GM12878 (cell line): ENCODE results near the gene HOXB3. TPM values are rescaled to one million over a fixed set of nuclear protein-coding genes. Genes with fewer than 3 reads are reported as not detected.

Experiments
- ATAC-seq: fragments of 200-7000 bp; cut with Tn5 transposase; 3 replicates; pipeline ENCODE4 v1.9.1; 2020; ENCODE audit warnings: mild to moderate bottlenecking, moderate library complexity
- BruUV-seq: library from RNA; stranded (reverse); fragments of 400-500 nt; replicated peaks from 2 replicates; lab custom pipeline; 2021; lab: Mats Ljungman, UMichigan
- CTCF ChIA-PET: fragments of 300-600 bp; sonication (Branson Sonifier 250); formaldehyde crosslinking; extraction: SDS; loops from one replicate; lab custom pipeline; 2021; ENCODE audit warnings: inconsistent platforms; lab: Yijun Ruan, JAX
- POLR2A ChIA-PET: fragments of 350-600 bp; formaldehyde crosslinking; extraction: SDS; loops from one replicate; lab custom pipeline; 2021; ENCODE audit warnings: inconsistent platforms; lab: Charles Lee
- RAD21 ChIA-PET: fragments of 300-600 bp; sonication (Branson Sonifier 250); formaldehyde crosslinking; loops from one replicate; lab custom pipeline; 2023; ENCODE audit warnings: antibody characterized with exemption; ENCODE audit not compliant: unreplicated experiment; lab: Charles Lee
- SMC1A ChIA-PET: fragments of 300-600 bp; sonication (Branson Sonifier 250); formaldehyde crosslinking; loops from one replicate; lab custom pipeline; 2023; ENCODE audit not compliant: unreplicated experiment, uncharacterized antibody; lab: Charles Lee
- DNase-seq: peaks from one replicate; pipeline ENCODE4 v3.0.0-alpha.2; 2011; ENCODE audit warnings: low read depth, low spot score
- FAIRE-seq: peaks from 3 replicates; lab custom pipeline; 2011; peaks lifted over from hg19 to GRCh38; lab: Jason Lieb, UNC
- H2AFZ ChIP-seq: 2 replicates; pipeline ENCODE4 v1.6.0; 2011; ENCODE audit warnings: low read depth, low read length, control low read depth; ENCODE audit not compliant: control insufficient read depth
- H3K27ac ChIP-seq: 2 replicates; pipeline ENCODE4 v1.5.1; 2011; ENCODE audit warnings: control low read depth; ENCODE audit not compliant: control insufficient read depth, insufficient read depth
- H3K27me3 ChIP-seq, 2 experiments: replicated peaks in 1 of 2; 2 replicates each; pipeline versions ENCODE4 v1.6.0 to v1.6.1; 2011; ENCODE audit warnings: low read length in 1 of 2; ENCODE audit not compliant: control insufficient read depth in 2 of 2, insufficient read depth in 2 of 2
- H3K36me3 ChIP-seq, 2 experiments: 2 replicates each; pipeline ENCODE4 v1.5.1; 2011; ENCODE audit warnings: low read length in 1 of 2; ENCODE audit not compliant: control insufficient read depth in 2 of 2, insufficient read depth in 2 of 2
- H3K4me1 ChIP-seq: 2 replicates; pipeline ENCODE4 v1.6.1; 2011; ENCODE audit warnings: mild to moderate bottlenecking, low read length, moderate library complexity, mixed read lengths; ENCODE audit not compliant: control insufficient read depth, insufficient read depth
- H3K4me2 ChIP-seq: 2 replicates; pipeline ENCODE4 v1.6.0; 2011; ENCODE audit warnings: control low read depth; ENCODE audit not compliant: control insufficient read depth, insufficient read depth
- H3K4me3 ChIP-seq: fragments of 200-600 bp; sonication (generic); 2 replicates; pipeline ENCODE4 v1.5.1; 2016
- H3K79me2 ChIP-seq: 2 replicates; pipeline ENCODE4 v1.6.0; 2011; ENCODE audit warnings: low read length; ENCODE audit not compliant: control insufficient read depth, insufficient read depth
- H3K9ac ChIP-seq: 2 replicates; pipeline ENCODE4 v1.8.0; 2011; ENCODE audit warnings: low read length, control low read depth, mixed read lengths; ENCODE audit not compliant: control insufficient read depth, insufficient read depth
- H3K9me3 ChIP-seq: replicated peaks from 3 replicates; pipeline ENCODE4 v1.5.1; 2011; ENCODE audit warnings: mild to moderate bottlenecking, low read length; ENCODE audit not compliant: control insufficient read depth, insufficient read depth
- H4K20me1 ChIP-seq: 2 replicates; pipeline ENCODE4 v1.6.0; 2011; ENCODE audit not compliant: control insufficient read depth, insufficient read depth
- CBFB ChIP-seq: IDR thresholded peaks from 2 replicates; pipeline ENCODE4 v1.6.1; 2016; ENCODE audit warnings: antibody characterized with exemption, low read depth
- EGR1 ChIP-seq, 2 experiments: IDR thresholded peaks; 1 replicate in 1 of 2; 2 replicates in 1 of 2; pipeline ENCODE4 v1.6.1; 2011 to 2012; ENCODE audit warnings: low read depth in 2 of 2, low read length in 2 of 2, borderline replicate concordance in 1 of 2, mild to moderate bottlenecking in 1 of 2, moderate library complexity in 1 of 2
- HCFC1 ChIP-seq: fragments of 150-350 bp; IDR thresholded peaks from 2 replicates; pipeline ENCODE4 v1.6.1; 2014; ENCODE audit warnings: low read length
- NR2F1 ChIP-seq: fragments of 450-650 bp; conservative IDR thresholded peaks from 2 replicates; pipeline ENCODE4 v1.6.1; 2017; ENCODE audit warnings: mild to moderate bottlenecking
- PAX8 ChIP-seq: fragments of 450-650 bp; IDR thresholded peaks from 2 replicates; pipeline ENCODE4 v1.6.1; 2017; ENCODE audit warnings: mild to moderate bottlenecking, moderate library complexity
- RAD51 ChIP-seq: fragments of 450-650 bp; IDR thresholded peaks from 2 replicates; pipeline ENCODE4 v1.6.1; 2016; ENCODE audit warnings: moderate library complexity, mild to moderate bottlenecking, inconsistent platforms
- ZNF217 ChIP-seq: fragments of 450-650 bp; IDR thresholded peaks from 2 replicates; pipeline ENCODE4 v1.6.1; 2017; ENCODE audit warnings: antibody characterized with exemption, mild to moderate bottlenecking
- WGBS: methylation state at CpG from one replicate; pipeline ENCODE4 v1.1.6; 2016; ENCODE audit warnings: low lambda C conversion rate; ENCODE audit not compliant: insufficient replicate concordance, insufficient coverage; ENCODE audit errors: missing lambda C conversion rate; 5-methylcytosine and 5-hydroxymethylcytosine counted together
- in situ Hi-C: fragments of 300-500 bp; cut with MboI; formaldehyde crosslinking; loops from 9 replicates; pipeline ENCODE4 v1.14.3; 2018; ENCODE audit warnings: mixed read lengths
- intact Hi-C: fragments of 100-400 bp; cut with micrococcal nuclease; formaldehyde crosslinking; loops from one replicate; pipeline ENCODE4 v1.14.2; 2022; ENCODE audit not compliant: unreplicated experiment
- polyA plus RNA-seq, 11 experiments: library from polyadenylated mRNA; depleted of rRNA in 4 of 11; unstranded in 6 of 11; stranded (reverse) in 5 of 11; fragments of >200 nt; fragmentation: Nextera tagmentation in 4 of 11; fragmentation: Illumina TruSeq in 1 of 11; extraction: Ambion mirVana in 4 of 11; extraction: Trizol in 1 of 11; gene quantifications; 1 replicate in 1 of 11; 2 replicates in 10 of 11; pipeline versions ENCODE4 v1.2.1 to v1.2.3, GENCODE V29; 2011 to 2016; ENCODE audit warnings: inconsistent platforms in 2 of 11, missing spikeins in 2 of 11, low read depth in 1 of 11
- total RNA-seq, 4 experiments: library from RNA; depleted of rRNA in 3 of 4; stranded (reverse); fragments of >200 nt in 3 of 4; fragmentation: Illumina TruSeq in 1 of 4; extraction: Trizol in 1 of 4; gene quantifications; 2 replicates each; pipeline versions ENCODE4 v1.2.1 to v1.2.3, GENCODE V29; 2013 to 2021
- TF ChIP-seq, protein P1 (sequence below): fragments of 450-650 bp; IDR thresholded peaks from 2 replicates; pipeline ENCODE4 v1.6.1; 2018; ENCODE audit warnings: borderline replicate concordance, mild to moderate bottlenecking; ENCODE audit not compliant: partially characterized antibody
- TF ChIP-seq, protein P2 (sequence below): IDR thresholded peaks from 2 replicates; pipeline ENCODE4 v1.6.1; 2011; ENCODE audit warnings: mild to moderate bottlenecking, low read depth, low read length, moderate library complexity; ENCODE audit not compliant: insufficient replicate concordance

Gene HOXB3
- total and polyA plus RNA-seq, 10 of the 15 experiments (the other 5 are each of a cell fraction or from before 2014, with no cell fraction given), result 0.19 to 7.7 (median 2.9) TPM

DNA sequence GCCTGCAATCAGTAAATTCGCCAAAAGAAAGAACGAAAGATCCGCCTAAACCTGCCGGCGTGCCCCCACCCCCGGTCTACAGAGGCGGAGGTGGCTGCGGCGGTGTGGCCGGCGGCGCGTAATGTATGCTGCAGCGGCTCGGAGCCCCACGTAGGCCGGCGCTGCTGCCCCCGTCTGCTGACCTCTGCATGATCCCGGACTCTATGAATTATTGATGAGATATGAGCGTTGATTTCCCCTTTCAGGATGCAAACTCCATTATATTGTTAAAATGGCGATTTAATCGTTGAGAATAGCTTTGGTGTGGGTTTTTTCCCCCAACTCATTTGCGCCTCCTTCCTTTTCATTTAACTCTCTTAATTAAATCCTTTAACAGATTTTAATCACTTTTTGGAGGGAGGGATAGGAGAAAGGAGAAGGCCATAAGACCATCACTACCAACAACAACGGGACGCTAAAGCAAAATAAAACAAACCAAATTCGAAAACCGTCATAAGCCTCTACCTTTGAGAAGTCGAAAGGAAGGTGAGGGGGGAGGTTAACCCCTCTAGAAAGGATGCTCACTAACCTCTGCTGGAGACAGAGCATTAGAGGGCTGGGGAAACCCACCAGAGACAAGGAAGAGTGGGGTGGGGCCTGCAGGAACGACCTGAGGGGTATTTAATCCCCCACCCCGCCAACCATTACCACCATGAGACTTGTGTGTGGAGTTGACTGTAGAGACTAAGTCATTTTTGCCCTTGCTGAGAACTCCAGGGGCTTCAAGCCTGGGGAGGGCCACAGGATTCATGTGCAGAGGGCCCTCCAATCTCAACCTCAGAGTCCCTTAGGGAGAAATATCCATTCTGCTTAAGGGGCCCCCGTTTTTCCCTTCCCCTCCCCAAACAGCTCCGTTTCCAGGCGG lies 3.4 kb downstream of the HOXB3 start:
- 0 out of 2 replicates have a peak overlapping the region, but pooled peaks have one; percentile 60 for H3K9ac ChIP-seq
- peak overlapping the region; percentile 64 for H3K4me3 ChIP-seq
- no peaks in the 10 kb centered on the region for H3K79me2 ChIP-seq
- DNase-seq (no peak), ATAC-seq (peak; percentile 59), FAIRE-seq (peak; percentile 54)
- ChIA-PET POLR2A (interaction anchor here (1.0 kb wide), 1 partner anchor 305 kb away, joined by 3 read pairs; no protein-coding TSS in a partner anchor), RAD21 (interaction anchor here (1.0 to 2.6 kb wide), 9 partner anchors 32 to 371 kb away, joined by 3 to 13 read pairs (median 5); no protein-coding TSS in a partner anchor), CTCF (interaction anchor here (0.9 to 3.3 kb wide), 10 partner anchors 93 to 616 kb away, joined by 3 to 22 read pairs (median 4); partner anchors contain the start of gene CDK5RAP3), SMC1A (interaction anchor here (0.5 to 3.0 kb wide), 9 partner anchors 94 to 500 kb away, joined by 3 to 23 read pairs (median 6); no protein-coding TSS in a partner anchor)
- 9% methylated on average over 34 of the region's 34 CpGs for WGBS
- no peaks in the 10 kb centered on the region for H3K9me3 ChIP-seq
- in situ Hi-C loops, result no loop called here
- H3K4me2 ChIP-seq, result peak overlapping the region; percentile 99
- intact Hi-C loops, result no loop called here
- TF ChIP-seq HCFC1 (no peak), ZNF217 (no peak), NR2F1 (0 out of 2 replicates have a peak, but pooled peaks have one; percentile 23), CBFB (0 out of 2 replicates have a peak, but pooled peaks have one; percentile 12), RAD51 (no peak), PAX8 (no peak), EGR1 (IDR thresholded peaks at IDR 0.05; ENCODE audit: borderline replicate concordance in 1 of 2, low read depth in 2 of 2, low read length in 2 of 2) (peak in 1 of 2 experiments; percentile 66; a peak in 1 of 3 replicates)
- TF ChIP-seq, protein P1, sequence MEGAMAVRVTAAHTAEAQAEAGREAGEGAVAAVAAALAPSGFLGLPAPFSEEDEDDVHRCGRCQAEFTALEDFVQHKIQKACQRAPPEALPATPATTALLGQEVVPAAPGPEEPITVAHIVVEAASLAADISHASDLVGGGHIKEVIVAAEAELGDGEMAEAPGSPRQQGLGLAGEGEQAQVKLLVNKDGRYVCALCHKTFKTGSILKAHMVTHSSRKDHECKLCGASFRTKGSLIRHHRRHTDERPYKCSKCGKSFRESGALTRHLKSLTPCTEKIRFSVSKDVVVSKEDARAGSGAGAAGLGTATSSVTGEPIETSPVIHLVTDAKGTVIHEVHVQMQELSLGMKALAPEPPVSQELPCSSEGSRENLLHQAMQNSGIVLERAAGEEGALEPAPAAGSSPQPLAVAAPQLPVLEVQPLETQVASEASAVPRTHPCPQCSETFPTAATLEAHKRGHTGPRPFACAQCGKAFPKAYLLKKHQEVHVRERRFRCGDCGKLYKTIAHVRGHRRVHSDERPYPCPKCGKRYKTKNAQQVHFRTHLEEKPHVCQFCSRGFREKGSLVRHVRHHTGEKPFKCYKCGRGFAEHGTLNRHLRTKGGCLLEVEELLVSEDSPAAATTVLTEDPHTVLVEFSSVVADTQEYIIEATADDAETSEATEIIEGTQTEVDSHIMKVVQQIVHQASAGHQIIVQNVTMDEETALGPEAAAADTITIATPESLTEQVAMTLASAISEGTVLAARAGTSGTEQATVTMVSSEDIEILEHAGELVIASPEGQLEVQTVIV, result no peak
- TF ChIP-seq, protein P2, sequence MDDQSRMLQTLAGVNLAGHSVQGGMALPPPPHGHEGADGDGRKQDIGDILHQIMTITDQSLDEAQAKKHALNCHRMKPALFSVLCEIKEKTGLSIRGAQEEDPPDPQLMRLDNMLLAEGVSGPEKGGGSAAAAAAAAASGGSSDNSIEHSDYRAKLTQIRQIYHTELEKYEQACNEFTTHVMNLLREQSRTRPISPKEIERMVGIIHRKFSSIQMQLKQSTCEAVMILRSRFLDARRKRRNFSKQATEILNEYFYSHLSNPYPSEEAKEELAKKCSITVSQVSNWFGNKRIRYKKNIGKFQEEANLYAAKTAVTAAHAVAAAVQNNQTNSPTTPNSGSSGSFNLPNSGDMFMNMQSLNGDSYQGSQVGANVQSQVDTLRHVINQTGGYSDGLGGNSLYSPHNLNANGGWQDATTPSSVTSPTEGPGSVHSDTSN, result no peak
- peaks cover 0 to 4% of the 10 kb centered on the region in 2 experiments; a peak in 1 of 4 replicates for H3K27me3 ChIP-seq
- H3K27ac ChIP-seq, result no peak overlapping the region
- H3K36me3 ChIP-seq, result no peaks in the 10 kb centered on the region
- peak overlapping the region; percentile 80; the same call in 1 of the 2 replicates for H2AFZ ChIP-seq
- H3K4me1 ChIP-seq, result peaks cover 3% of the 10 kb centered on the region
- no TSS peak for BruUV-seq
- H4K20me1 ChIP-seq, result no peaks in the 10 kb centered on the region
